Ovary (tissue), 3 donors: ENCODE data around the gene MTHFD1L.
"Not testable (repeated sequence)": the region's sequence is repeated elsewhere in the genome, so short reads cannot be mapped to it uniquely, and the experiment has no call there.

ENCODE experiments used
- EP300 ChIP-seq: sonication (generic); formaldehyde crosslinking; IDR thresholded peaks from one replicate; pipeline ENCODE4 v1.6.1; 2017; ENCODE audit warnings: antibody characterized with exemption
- POLR2A ChIP-seq: fragments of 450-650 bp; IDR thresholded peaks from one replicate; pipeline ENCODE4 v1.6.1; 2017; ENCODE audit warnings: antibody characterized with exemption, mild to moderate bottlenecking, moderate library complexity
- TF ChIP-seq, protein P1 (sequence below), 3 donors: fragments of 450-650 bp in 2 of 3; fragments of 200-600 bp in 1 of 3; IDR thresholded peaks; one replicate each; pipeline versions ENCODE4 v1.5.1 to v1.8.0; 2016 to 2022; ENCODE audit warnings: antibody characterized with exemption in 3 of 3, mild to moderate bottlenecking in 1 of 3
- donor health status: DM: no; HTN: no; CAD: no.

DNA sequence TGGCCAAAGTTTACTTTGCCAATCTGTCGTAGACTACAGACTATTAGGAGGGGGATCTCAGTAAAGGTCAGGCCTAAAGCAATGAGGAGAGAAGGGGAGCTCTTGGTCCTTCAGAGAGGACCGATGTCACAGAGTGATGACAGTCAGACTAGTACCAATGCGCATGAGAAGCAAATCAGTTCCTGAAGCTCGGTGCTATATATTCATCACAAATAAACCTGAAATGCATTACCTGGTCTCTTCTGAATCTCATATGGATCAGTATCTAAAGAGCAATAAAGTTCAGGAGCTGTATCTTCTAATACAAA, 260.9 kb downstream of the MTHFD1L start:
- not testable (repeated sequence) for TF ChIP-seq POLR2A, EP300
- TF ChIP-seq, protein P1, sequence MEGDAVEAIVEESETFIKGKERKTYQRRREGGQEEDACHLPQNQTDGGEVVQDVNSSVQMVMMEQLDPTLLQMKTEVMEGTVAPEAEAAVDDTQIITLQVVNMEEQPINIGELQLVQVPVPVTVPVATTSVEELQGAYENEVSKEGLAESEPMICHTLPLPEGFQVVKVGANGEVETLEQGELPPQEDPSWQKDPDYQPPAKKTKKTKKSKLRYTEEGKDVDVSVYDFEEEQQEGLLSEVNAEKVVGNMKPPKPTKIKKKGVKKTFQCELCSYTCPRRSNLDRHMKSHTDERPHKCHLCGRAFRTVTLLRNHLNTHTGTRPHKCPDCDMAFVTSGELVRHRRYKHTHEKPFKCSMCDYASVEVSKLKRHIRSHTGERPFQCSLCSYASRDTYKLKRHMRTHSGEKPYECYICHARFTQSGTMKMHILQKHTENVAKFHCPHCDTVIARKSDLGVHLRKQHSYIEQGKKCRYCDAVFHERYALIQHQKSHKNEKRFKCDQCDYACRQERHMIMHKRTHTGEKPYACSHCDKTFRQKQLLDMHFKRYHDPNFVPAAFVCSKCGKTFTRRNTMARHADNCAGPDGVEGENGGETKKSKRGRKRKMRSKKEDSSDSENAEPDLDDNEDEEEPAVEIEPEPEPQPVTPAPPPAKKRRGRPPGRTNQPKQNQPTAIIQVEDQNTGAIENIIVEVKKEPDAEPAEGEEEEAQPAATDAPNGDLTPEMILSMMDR (IDR thresholded peaks at IDR 0.05), result not testable (repeated sequence)
